CD4-positive, alpha-beta T cell (primary cell): ENCODE results near the gene KCND3. TPM values are rescaled to one million over a fixed set of nuclear protein-coding genes. Genes with fewer than 3 reads are reported as not detected.

ENCODE experiments used
- ATAC-seq: fragments of 200-7000 bp; cut with Tn5 transposase; one replicate; pipeline ENCODE4 v1.10.0; 2022; ENCODE audit warnings: mild to moderate bottlenecking; ENCODE audit not compliant: poor library complexity
- CTCF ChIA-PET: fragments of 350-600 bp; sonication (Branson Sonifier 250); formaldehyde crosslinking; loops from one replicate; lab custom pipeline; 2021; ENCODE audit warnings: antibody characterized with exemption, inconsistent platforms; lab: Charles Lee
- POLR2A ChIA-PET: fragments of 350-600 bp; sonication (Branson Sonifier 250); formaldehyde crosslinking; loops from one replicate; lab custom pipeline; 2021; ENCODE audit warnings: antibody characterized with exemption, inconsistent platforms; lab: Charles Lee
- DNase-seq, 14 experiments: peaks; one replicate each; pipeline ENCODE4 v3.0.0-alpha.2; 2013 to 2020; ENCODE audit warnings: mixed read lengths in 2 of 14
- H3K27ac ChIP-seq, 2 donors: one replicate each; pipeline versions ENCODE4 v1.5.1 to v1.7.0; 2013; ENCODE audit warnings: low read length in 2 of 2, low read depth in 1 of 2, mild to moderate bottlenecking in 1 of 2
- H3K27me3 ChIP-seq, 2 experiments: 1 replicate in 1 of 2; 2 replicates in 1 of 2; pipeline versions ENCODE4 v1.6.1 to v1.7.0; 2013; ENCODE audit warnings: low read length in 2 of 2, control low read depth in 1 of 2, mild to moderate bottlenecking in 1 of 2, moderate library complexity in 1 of 2; ENCODE audit not compliant: insufficient read depth in 2 of 2, control insufficient read depth in 1 of 2
- H3K36me3 ChIP-seq: one replicate; pipeline ENCODE4 v1.6.1; 2013; ENCODE audit warnings: low read length, control low read depth; ENCODE audit not compliant: insufficient read depth
- H3K4me1 ChIP-seq: one replicate; pipeline ENCODE4 v1.6.1; 2013; ENCODE audit warnings: low read length, control low read depth; ENCODE audit not compliant: insufficient read depth
- H3K4me3 ChIP-seq: one replicate; pipeline ENCODE4 v1.5.1; 2013; ENCODE audit warnings: mild to moderate bottlenecking, low read length, moderate library complexity
- H3K9me3 ChIP-seq, 2 experiments: 1 replicate in 1 of 2; 2 replicates in 1 of 2; pipeline versions ENCODE4 v1.6.1 to v1.7.0; 2013; ENCODE audit warnings: low read length in 2 of 2, mild to moderate bottlenecking in 2 of 2, control low read depth in 1 of 2, moderate library complexity in 1 of 2; ENCODE audit not compliant: control insufficient read depth in 1 of 2, insufficient read depth in 1 of 2
- H3K27ac Mint-ChIP-seq: one replicate; pipeline ENCODE4 v1.8.0; 2020; ENCODE audit warnings: mixed read lengths
- H3K27me3 Mint-ChIP-seq: one replicate; pipeline ENCODE4 v1.8.0; 2021; ENCODE audit warnings: mixed read lengths
- H3K36me3 Mint-ChIP-seq: one replicate; pipeline ENCODE4 v1.8.0; 2021; ENCODE audit warnings: low read depth, mixed read lengths
- H3K4me1 Mint-ChIP-seq: one replicate; pipeline ENCODE4 v1.8.0; 2021; ENCODE audit warnings: low read depth, mixed read lengths
- H3K4me3 Mint-ChIP-seq: one replicate; pipeline ENCODE4 v1.8.0; 2020; ENCODE audit warnings: mild to moderate bottlenecking, mixed read lengths
- H3K9me3 Mint-ChIP-seq: one replicate; pipeline ENCODE4 v1.8.0; 2020; ENCODE audit warnings: mixed read lengths
- CTCF ChIP-seq: fragments of 200-600 bp; IDR thresholded peaks from one replicate; pipeline ENCODE4 v1.8.0; 2022; ENCODE audit warnings: antibody characterized with exemption, mild to moderate bottlenecking
- intact Hi-C, 2 experiments: fragments of 100-400 bp; cut with DNase I in 1 of 2; cut with micrococcal nuclease in 1 of 2; formaldehyde crosslinking; loops; one replicate each; pipeline versions ENCODE4 v1.15.1 to v1.9.0; 2023 to 2025; cut with DNase I, micrococcal nuclease
- total RNA-seq, 174 experiments: library from RNA in 2 of 174; stranded (reverse) in 2 of 174; gene quantifications; one replicate each; pipeline ENCODE4 v1.2.3 and lab custom pipeline; 2021 to 2026

Gene KCND3
- total RNA-seq, 2 experiments from 2014 or later, result 0.05 TPM; not detected in 1

GRCh38 chr1:111756124-111756513 lies 233.3 kb downstream of the KCND3 start:
- CTCF ChIA-PET, result interaction anchor here (0.7 to 3.9 kb wide), 5 partner anchors 11 to 301 kb away, joined by 3 to 27 read pairs (median 3); no protein-coding TSS in a partner anchor
- peak overlapping the region; percentile 89 for H3K4me3 Mint-ChIP-seq

GRCh38 chr1:111755331-111756123 lies 233.9 kb downstream of the KCND3 start, which contains the start of gene DDX20:
Gene DDX20, plus strand, starts transcription at chr1:111755901. Its CDS starts 24 bp downstream, at chr1:111755925.
- H3K27me3 ChIP-seq, result no peaks in the 10 kb centered on the region
- POLR2A ChIA-PET, result interaction anchor here (0.6 to 2.4 kb wide), 21 partner anchors 11 to 791 kb away, joined by 3 to 21 read pairs (median 5); partner anchors contain the start of genes INKA2 and WDR77
- Mint-ChIP-seq H3K36me3 (peaks cover 50% of the 10 kb centered on the region), H3K4me3 (peak within 1 kb of the TSS; percentile 89), H3K27me3 (no peaks in the 10 kb centered on the region), H3K27ac (peak within 1 kb of the TSS; percentile 96), H3K4me1 (peaks cover 45% of the 10 kb centered on the region), H3K9me3 (no peaks in the 10 kb centered on the region)
- H3K27ac ChIP-seq, result peak within 1 kb of the TSS; percentile 89 to 95
- intact Hi-C loops, result loop anchor here (1.0 to 5.0 kb wide), 8 partner anchors 15 to 617 kb away; partner anchors contain the start of genes ATP5PB (in 2 of the 2) and WDR77 (in 2 of the 2)
- CTCF ChIA-PET, result interaction anchor here (0.6 to 3.9 kb wide), 10 partner anchors 8 to 273 kb away, joined by 3 to 27 read pairs (median 5); partner anchors contain the start of gene INKA2
- peak; percentile 89 for TF ChIP-seq CTCF
- H3K36me3 ChIP-seq, result peaks cover 24% of the 10 kb centered on the region
- peak within 1 kb of the TSS; percentile 89 for H3K4me3 ChIP-seq
- H3K4me1 ChIP-seq, result peaks cover 24% of the 10 kb centered on the region
- DNase-seq (peak; percentile 87 to 97 (median 92)), ATAC-seq (peak; percentile 85)
- no peaks in the 10 kb centered on the region for H3K9me3 ChIP-seq

More at GRCh38 chr1:111756124-111756513, 233.3 kb downstream of the KCND3 start:
- intact Hi-C loops, result loop anchor here (5.0 kb wide), 2 partner anchors 309 to 559 kb away; partner anchors contain the start of genes ATP5PB (in 1 of the 2) and WDR77 (in 1 of the 2)
- H3K9me3 ChIP-seq, result no peaks in the 10 kb centered on the region
- Mint-ChIP-seq H3K27ac (peak overlapping the region; percentile 96), H3K9me3 (no peaks in the 10 kb centered on the region), H3K4me1 (peaks cover 45% of the 10 kb centered on the region), H3K36me3 (peaks cover 56% of the 10 kb centered on the region), H3K27me3 (no peaks in the 10 kb centered on the region)
- no peaks in the 10 kb centered on the region for H3K27me3 ChIP-seq
- POLR2A ChIA-PET, result interaction anchor here (1.0 to 2.4 kb wide), 7 partner anchors 10 to 308 kb away, joined by 3 to 10 read pairs (median 8); partner anchors contain the start of genes INKA2 and WDR77
- peaks cover 30% of the 10 kb centered on the region for H3K36me3 ChIP-seq
- peak overlapping the region; percentile 89 for H3K4me3 ChIP-seq
- no peak for TF ChIP-seq CTCF
- H3K27ac ChIP-seq, result peak overlapping the region; percentile 89 to 95
- ATAC-seq (peak; percentile 2), DNase-seq (no peak)
- peaks cover 24% of the 10 kb centered on the region for H3K4me1 ChIP-seq

- Histone ChIP-seq H3K4me3 (peak overlapping the region; percentile 89), H3K27ac (peak overlapping the region; percentile 89 to 95), H3K9me3 (no peaks in the 10 kb centered on the region), H3K4me1 (peaks cover 24% of the 10 kb centered on the region), H3K27me3 (no peaks in the 10 kb centered on the region), H3K36me3 (peaks cover 19% of the 10 kb centered on the region)
- intact Hi-C loops, result loop anchor here (1.0 to 5.0 kb wide), 8 partner anchors 15 to 616 kb away; partner anchors contain the start of genes ATP5PB (in 2 of the 2) and WDR77 (in 2 of the 2)
- peaks cover 42% of the 10 kb centered on the region for H3K4me1 Mint-ChIP-seq
- H3K36me3 Mint-ChIP-seq, result peaks cover 45% of the 10 kb centered on the region
- no peaks in the 10 kb centered on the region for H3K9me3 Mint-ChIP-seq
- ChIA-PET POLR2A (interaction anchor here (0.6 to 2.4 kb wide), 20 partner anchors 11 to 791 kb away, joined by 3 to 21 read pairs (median 4); partner anchors contain the start of genes INKA2 and WDR77), CTCF (interaction anchor here (0.6 to 3.9 kb wide), 9 partner anchors 8 to 273 kb away, joined by 3 to 27 read pairs (median 6); partner anchors contain the start of gene INKA2)
- H3K27me3 Mint-ChIP-seq, result no peaks in the 10 kb centered on the region
- H3K27ac Mint-ChIP-seq, result peak overlapping the region; percentile 96
- DNase-seq (peak in 7 of 14 experiments; percentile 1 to 71 (median 42)), ATAC-seq (peak; percentile 18)
- H3K4me3 Mint-ChIP-seq, result peak overlapping the region; percentile 89
- no peak for TF ChIP-seq CTCF
These were observed 234.5 kb downstream of the KCND3 start for GRCh38 chr1:111754984-111755330.
